HG02642 (cell line): ENCODE measurements around the gene SCUBE2.

Experiments
- ATAC-seq: cut with Tn5 transposase; IDR thresholded peaks from one replicate; pipeline ENCODE4 v1.9.1; 2021; ENCODE audit warnings: mild to moderate bottlenecking; ENCODE audit not compliant: unreplicated experiment, poor library complexity

The SCUBE2 gene

GRCh38 chr11:9091044-9091922 is at the start of gene SCUBE2:
SCUBE2 (minus strand) TSS chr11:9091599; CDS start chr11:9091528, 71 bp downstream.
- ATAC-seq: no peak

DNA sequence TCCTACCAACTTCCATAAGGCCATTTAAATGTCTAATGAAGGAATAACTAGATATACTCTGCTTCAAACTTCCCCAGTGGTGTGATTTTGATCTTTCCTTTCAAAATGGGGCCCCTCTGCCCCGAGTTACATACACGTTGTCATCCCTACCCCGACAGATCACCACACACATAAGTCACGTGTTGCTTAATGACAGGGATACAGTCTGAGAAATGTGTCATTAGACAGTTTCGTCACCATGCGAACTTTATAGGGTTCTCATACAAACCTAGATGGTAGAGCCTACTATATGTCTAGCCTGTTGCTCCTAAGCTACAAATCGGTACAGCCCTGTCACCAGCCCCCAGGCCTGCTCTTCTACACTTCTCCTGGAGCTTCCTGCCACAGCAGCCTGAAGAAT is 49.8 kb upstream of the SCUBE2 start:
- ATAC-seq: no peak

DNA sequence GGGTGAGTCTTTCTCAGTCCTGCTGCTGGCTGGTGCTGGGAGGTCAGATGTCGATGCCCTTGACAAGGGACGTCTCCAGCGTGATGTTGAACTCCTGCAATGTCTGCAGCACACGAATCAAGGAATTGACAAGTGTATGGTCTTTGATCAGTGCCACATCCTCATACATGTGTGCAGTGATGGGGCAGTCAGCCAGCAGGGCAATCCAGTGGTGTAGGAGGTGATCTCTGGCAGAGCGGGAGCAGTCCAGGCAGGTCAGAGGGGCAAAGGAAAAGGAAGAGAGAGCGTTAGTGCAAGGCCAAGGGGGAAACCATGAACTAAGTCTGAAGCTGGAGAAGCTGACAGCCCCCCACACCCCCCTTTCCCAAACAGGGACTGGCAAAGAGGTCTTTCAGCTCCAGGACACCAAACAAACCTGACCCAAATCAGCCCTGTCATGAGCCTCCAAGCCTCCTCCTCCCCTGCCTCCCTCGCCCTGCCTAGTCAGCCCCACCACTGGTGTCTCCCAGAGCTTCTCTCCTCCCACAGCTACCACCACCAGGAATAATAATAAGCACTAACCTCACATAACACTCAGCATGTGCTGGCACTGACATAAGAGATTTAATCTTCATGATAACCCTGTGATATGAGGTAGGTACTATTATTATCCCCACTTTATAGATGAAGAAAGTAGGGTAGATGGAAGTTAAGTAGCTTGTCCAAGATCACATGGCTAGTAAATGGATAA is 48.4 kb upstream of the SCUBE2 start:
- ATAC-seq: no peak

- ATAC-seq: no peak
Measured at GRCh38 chr11:9138612-9139579, 47.5 kb upstream of the SCUBE2 start.

GRCh38 chr11:9138133-9138453 is 46.7 kb upstream of the SCUBE2 start:
- no peak for ATAC-seq

GRCh38 chr11:9137293-9138132 is 46.1 kb upstream of the SCUBE2 start:
- peak; percentile 89 for ATAC-seq

DNA sequence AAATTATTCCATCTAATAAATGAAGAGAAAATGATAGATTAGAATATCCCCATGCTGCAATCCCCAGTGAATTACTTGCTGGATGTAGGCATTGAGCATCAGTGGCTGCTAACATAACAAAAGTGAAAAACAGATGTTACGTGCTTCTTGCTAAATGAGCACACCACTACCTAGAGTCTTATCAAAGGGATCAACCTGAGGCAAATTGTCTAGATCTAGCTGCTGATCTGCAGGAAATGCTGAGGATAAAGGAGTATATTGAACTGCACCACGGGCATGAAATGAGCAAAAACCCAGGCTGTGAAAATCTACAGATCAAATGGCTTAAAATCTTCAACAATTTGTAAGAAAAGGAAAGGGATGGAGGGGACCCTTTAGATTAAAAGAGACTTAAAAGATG is 45.3 kb upstream of the SCUBE2 start:
- no peak for ATAC-seq

DNA sequence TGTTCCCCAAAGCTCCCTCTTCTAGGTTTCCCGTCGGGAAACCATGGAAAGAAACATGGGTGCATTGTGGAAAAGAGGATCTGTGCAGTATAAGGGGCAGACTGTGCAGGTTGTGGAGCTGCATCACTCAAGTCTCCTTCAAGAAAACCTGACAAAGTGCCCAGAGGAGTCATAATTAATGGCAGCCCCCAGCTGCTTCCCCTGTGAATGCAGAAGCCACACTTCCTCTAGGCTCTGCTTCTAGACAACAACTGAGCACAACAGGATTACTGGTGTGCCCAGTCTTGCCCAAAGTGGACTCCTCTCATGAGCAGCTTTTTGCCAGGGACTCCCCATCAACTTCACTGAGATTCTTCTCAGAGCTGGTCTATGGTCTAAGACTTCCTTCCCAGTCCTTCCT is 42.6 kb upstream of the SCUBE2 start:
- ATAC-seq: no peak

DNA sequence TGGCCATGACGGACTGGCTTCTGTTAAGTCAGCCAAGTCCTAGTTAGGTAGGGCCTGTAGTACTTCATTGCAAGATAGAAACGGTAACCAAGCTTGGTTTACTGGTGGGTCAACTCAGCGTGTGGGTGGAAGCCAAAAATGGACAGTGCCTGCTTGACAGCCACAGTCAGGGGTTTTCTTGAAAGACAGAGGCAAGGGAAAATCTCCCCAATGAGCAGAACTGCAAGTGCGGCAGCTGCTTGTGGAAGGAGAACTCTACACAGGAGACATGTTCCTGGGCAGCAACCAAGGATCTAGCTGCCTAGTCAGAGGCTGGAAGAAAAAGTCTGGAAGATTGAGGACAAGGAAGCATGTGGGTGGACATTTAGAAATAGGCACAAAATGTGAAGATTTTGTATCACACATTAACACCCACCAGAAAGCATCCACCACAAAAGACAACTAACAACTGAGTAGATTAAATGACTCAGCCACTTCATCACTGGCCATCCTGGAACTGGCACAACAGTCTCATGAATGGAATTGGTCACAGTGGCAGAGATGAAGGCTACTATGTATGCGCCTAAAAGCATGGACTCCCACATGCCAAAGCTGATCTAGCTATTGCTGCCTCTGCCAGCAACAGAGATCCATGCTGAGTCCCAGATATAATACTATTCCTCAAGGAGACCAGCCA is 40.9 kb upstream of the SCUBE2 start:
- ATAC-seq: no peak

DNA sequence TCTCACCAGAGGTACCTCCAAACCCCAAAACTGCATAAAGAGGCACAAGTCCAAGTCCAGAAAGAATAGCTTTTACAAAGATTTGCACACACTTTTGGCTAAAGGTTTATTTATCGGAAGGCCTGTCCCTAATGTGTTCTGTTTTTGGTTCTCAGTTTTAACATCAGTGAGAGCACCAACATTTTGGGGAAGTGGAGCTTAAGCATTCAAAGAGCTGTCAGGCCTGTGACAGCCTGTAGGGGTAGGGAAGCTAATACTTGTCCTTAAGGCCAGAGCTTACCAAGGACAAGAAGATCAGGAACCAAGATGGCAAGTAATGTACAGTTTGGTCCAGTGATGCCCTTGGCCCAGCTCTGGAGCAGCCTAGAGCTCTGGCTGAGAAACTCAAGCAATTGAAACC is 38.9 kb upstream of the SCUBE2 start:
- ATAC-seq: no peak

- no peak for ATAC-seq
Measured at GRCh38 chr11:9126636-9127035, 35.2 kb upstream of the SCUBE2 start.

- ATAC-seq: no peak
Measured at GRCh38 chr11:9125185-9125886, 33.9 kb upstream of the SCUBE2 start.

- ATAC-seq: no peak
Measured at GRCh38 chr11:9123595-9124304, 32.4 kb upstream of the SCUBE2 start.

DNA sequence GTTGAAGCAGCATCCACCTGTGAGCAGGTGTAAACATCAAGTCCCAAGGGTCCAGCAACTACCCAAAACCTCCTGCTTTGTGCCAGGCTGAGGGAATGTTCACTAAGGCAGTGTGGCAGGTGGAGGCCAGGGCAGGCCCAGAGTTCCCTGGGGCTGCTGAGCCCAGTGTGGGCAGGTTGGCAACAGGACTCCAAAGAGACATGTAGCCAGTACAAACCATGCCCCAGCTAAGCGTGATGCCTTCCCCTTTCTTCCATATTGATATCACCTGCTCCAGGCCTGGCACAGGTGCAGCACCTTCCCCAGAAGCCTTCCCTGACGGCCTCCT is 30.0 kb upstream of the SCUBE2 start:
- ATAC-seq: no peak

DNA sequence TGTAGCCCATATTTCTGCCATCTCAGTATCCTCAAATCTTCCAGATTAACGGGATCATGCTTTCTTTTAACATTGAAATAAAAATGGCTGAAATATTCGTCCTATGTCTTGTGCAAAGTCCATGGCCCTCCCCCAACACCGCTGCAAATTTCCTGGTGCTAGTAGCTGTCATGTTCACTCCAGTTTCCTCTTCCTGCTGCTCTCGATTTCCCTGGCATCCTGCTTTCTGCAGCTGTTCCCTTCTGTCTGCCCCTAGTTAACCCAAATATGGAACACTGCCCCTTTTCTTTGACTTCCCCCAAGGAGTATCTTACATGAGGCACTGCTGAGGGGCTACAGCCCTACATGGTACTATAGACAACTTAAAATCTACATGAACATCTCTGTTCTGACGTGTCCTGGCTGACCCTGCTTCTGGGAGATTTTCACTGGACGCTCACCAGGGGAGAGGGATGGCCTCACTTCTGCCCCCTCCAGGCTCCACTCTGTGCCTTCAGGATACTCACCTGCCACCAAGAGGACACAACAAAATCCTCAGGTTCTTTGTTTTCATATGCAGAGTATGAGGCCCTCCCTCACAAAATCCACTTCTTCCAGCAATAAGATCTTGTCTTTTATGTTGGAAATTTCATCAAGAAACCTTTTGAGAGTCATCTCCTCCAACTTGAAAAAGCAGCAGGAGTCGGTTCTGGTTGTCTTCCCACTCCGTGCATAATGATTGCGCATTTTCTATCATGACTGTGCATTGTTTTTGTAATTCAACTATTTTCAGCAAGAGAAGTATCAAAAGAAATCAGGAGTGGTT is 29.5 kb upstream of the SCUBE2 start:
- ATAC-seq: no peak

GRCh38 chr11:9118277-9118676 is 26.9 kb upstream of the SCUBE2 start:
- ATAC-seq: no peak

DNA sequence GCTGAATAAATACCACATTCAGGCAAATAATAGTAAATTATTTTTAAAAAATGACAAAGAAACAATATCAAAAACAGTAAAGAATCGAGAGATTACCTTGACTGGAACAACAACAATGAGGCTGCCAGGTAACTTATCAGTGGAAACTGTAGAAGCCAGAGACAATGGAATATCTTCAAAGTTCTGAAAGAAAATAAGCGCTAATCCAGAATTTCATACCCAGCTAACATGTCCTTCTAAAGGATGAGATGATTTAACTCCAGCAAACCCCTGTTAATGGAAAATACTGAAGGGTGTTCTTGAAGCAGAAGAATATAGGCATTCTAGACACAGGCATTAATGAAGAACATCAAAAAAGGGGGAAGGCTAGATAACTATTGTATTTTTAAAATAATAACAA is 20.7 kb upstream of the SCUBE2 start:
- no peak for ATAC-seq
